Activated CD4-positive, alpha-beta T cell treated with anti-CD3 and anti-CD28 coated beads, Interleukin-2, amount 50 U/mL, for 1 hour (primary cell): ENCODE data around the gene AP1M2.
"Not testable (repeated sequence)": the region's sequence is repeated elsewhere in the genome, so short reads cannot be mapped to it uniquely, and the experiment has no call there.

Source experiments
- DNase-seq: peaks from one replicate; pipeline ENCODE4 v3.0.0-alpha.2; 2020

AP1M2 gene

GRCh38 chr19:10600149-10600548, 13.0 kb upstream of the AP1M2 start:
- DNase-seq, result no peak

- DNase-seq, result no peak
Observed at GRCh38 chr19:10593820-10594637, 6.9 kb upstream of the AP1M2 start.

DNA sequence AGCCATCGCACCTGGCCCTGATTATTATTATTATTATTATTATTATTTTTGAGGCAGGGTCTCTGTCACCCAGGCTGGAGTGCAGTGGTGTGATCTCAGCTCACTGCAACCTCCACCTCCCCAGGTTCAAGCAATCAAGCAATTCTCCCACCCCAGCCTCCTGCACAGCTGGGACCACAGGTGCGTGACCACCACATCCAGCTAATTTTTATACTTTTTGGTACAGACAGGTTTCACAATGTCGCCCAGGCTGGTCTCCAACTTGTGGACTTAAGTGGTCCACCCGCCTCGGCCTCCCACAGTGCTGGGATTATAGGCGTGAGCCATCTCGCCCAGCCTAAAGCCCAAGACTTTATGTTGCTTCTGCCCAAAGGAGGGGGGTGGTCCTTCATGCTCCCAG, 6.0 kb upstream of the AP1M2 start:
- no peak for DNase-seq

- no peak for DNase-seq
Observed at GRCh38 chr19:10587839-10588150, 683 bp upstream of the AP1M2 start.

- no peak for DNase-seq
Observed at GRCh38 chr19:10586396-10586795, 716 bp downstream of the AP1M2 start.

DNA sequence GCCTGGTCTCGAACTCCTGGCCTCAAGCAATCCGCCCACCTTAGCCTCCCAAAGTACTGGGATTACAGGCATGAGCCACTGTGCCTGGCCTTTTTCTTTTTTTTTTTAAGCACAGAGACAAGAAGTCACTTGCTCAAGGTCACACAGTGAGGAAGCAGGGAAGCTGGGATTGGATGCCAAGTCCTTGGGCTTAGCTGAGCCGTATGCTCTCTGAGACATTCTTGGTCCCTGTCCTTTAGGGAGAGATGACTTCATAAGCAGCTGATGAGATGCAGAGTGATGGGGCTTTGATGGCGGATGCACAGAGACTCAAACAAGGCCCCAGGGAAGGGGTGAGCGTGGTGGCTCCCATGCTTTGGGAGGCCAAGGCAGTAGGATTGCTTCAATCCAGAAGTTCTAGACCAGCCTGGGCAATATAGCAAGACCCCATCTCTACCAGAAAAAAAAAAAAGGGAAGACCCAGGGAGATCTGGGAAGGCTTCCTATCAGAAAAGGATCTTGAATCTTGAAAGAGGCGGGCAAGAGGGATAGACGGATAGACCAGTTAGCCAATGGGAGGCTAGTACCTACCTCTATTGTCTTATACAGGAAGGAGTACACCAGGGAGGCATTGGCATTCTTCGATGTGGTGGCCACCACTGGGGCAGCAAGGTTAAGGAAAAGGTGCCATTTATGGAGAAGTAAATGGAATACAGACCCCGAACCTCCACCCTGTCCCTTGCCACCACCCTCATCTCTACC, 3.9 kb downstream of the AP1M2 start:
- DNase-seq, result no peak

DNA sequence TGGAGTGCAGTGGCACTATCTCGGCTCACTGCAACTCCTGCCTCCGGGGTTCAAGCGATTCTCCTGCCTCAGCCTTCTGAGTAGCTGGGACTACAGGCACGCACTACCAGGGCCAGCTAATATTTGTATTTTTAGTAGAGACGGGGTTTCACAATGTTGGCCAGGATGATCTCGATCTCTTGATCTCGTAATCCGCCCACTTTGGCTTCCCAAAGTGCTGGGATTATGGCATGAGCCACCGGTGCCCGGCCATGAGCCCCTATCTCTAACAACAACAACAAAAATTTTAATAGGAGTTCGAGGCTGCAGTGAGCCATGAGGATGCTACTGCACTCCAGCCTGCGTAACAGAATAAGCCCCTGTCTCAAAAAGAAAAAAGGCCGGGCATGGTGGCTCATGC, 5.0 kb downstream of the AP1M2 start:
- no peak for DNase-seq

DNA sequence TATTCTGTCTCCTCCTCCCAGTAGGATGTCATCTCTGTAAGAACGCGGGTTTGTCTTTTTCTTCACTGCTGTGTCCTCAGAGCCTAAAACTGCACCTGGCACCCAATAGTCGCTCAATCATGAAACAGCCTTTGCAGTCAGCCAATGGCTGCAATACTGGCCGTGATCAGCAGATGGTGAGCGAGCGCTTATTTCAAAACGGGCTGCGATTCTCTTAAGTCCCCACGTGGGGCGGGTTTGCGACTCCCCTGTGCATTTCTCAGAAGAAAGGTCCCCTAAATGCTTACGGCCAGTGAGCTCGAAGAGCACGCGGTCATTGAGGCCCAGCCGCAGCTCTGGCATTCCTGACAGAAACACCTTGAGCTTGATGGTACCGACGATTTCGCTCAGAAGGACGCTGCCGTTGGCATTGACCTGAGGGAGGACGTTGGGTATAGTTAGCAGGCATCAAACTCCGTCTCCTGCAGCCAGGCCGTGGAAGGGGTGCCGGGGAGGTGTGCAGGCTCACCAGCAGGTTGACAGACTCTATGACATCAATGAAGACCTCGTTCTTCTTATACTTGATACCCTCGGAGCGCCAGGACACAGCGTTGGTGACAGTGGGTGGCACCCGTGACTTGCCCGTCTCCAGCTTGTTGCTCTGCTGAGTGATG, 6.0 kb downstream of the AP1M2 start:
- peak; percentile 92 for DNase-seq

- no peak for DNase-seq
Observed at GRCh38 chr19:10577951-10578350, 9.2 kb downstream of the AP1M2 start.

- no peak for DNase-seq
Observed at GRCh38 chr19:10575011-10575716, 11.9 kb downstream of the AP1M2 start.

GRCh38 chr19:10574462-10574861, 12.7 kb downstream of the AP1M2 start:
- DNase-seq, result no peak

GRCh38 chr19:10573793-10574192, 13.3 kb downstream of the AP1M2 start:
- not testable (repeated sequence) for DNase-seq

DNA sequence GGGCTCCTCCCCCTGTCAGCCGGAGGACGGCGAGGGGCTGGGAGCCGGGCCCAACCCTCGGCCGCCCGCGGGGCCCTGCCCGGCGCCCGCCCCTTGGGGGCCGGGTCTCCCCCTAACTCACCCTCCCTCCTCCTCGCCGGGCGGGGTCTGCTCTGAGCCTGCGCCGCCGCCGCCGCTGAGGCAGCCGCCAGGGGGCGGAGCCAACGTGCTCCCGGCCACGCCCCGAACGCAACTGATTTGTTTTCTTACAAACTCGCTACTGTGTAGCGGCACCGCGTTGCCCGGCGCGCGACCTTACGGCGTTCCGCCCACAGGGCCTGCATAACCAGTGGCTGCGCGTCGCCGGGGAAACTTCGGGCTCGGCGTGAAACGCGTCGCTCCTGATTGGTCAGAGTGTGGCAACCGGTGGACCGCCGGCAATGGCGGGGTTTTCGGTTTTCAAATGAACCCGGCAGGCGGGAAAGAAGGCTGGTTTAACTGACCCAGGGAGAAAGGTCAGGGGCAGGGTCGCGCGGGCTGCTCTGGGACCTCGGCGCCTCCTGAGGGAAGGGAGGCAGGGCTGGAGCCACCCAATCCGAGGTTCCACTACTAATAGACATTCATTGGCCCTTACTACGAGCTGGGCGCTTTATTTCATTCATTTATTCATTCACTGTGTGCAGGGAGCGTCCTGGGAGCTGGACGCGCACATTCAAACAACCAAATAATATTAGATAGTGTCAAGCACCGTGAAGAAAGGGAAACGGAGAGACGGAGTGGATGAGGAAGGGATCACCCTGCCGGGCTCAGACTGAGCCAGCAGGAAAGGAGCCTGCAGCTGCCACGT, 18.1 kb downstream of the AP1M2 start, which contains the start of gene CDKN2D:
Gene CDKN2D, minus strand, starts transcription at position 154 of the 826 bp plus-strand sequence. CDS start 326 bp downstream, outside the sequence.
- peak; percentile 100 for DNase-seq

DNA sequence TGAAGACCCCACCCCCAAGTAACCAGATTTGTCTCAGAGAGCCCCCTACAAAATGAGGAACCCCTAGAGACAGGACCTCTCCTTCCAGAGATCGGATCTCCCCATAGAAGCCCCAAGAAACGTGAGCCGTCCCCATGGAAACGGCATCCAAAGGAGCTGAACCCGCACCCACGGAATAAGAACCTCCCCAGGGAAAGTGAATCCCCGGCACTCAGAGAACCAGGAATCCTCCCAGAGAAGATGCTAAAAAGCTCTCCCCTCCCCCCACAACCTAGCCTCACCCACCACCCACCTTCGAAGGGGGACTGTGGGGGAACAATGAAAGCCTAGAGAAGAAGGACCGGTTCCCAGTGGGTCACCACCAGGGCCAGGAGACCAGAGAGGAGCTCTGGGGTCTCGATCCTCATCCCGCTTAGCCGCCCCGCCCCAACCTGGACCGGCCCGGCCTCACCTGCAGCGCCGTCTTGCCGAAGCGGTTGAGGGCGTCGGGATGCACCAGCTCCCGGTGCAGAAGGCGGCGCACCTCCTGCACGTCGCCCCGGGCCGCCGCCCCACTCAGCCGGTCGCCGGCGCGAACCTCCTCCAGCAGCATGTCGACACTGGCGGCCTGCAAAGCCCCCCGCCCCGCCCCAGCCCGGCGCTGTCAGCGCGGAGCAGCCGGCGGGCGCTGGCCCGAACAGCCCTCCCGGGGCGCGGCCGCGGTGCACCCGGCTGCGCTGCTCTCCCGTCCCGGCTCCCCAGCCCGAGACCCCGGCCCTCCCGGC, 18.9 kb downstream of the AP1M2 start:
- DNase-seq, result peak; percentile 58

- no peak for DNase-seq
Observed at GRCh38 chr19:10567656-10568055, 19.5 kb downstream of the AP1M2 start.

DNA sequence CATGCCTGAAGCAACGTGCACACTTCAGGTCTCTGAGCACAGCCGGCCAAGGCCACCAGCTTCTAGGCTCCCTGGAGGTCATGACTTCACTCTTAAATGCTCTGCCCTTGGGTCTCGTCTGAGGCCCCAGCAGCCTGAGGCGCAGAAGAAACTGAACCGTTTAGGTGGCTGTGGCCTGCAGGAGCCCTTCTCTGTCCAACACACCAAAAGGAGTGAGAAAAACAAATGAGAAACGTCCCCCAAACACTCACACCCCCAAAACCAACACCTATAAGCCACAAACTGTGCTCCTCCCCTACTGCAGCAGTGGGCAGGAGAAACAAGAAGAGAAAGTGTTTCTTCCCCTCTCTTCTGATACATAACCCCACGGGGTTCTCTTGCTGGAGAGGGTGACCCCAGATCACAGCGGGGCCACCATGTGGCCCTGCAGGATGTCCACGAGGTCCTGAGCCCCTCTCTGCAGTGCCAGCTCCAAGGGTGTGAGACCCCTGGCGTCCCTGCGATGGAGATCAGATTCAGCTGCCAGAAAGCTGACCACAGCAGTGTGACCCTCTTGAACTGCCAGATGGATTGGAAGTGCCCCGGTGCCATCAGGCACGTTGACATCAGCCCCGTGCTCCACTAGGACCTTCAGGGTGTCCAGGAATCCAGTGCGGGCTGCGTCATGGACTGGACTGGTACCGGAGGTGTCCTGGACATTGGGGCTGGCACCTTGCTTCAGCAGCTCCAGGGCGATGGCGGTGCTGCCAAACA, 20.3 kb downstream of the AP1M2 start:
- DNase-seq, result no peak

DNA sequence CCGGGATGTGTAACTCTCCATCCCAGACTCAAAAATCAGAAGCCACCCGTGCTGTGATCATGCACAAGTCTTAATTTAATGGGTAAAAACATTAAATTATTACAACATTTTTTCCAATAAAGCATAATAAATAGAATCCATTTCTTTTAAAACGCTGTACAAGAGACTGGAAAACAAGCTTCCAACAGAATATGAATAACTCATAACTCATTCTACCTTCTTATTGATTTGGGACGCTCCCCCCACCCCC, 20.8 kb downstream of the AP1M2 start:
- DNase-seq, result no peak

DNA sequence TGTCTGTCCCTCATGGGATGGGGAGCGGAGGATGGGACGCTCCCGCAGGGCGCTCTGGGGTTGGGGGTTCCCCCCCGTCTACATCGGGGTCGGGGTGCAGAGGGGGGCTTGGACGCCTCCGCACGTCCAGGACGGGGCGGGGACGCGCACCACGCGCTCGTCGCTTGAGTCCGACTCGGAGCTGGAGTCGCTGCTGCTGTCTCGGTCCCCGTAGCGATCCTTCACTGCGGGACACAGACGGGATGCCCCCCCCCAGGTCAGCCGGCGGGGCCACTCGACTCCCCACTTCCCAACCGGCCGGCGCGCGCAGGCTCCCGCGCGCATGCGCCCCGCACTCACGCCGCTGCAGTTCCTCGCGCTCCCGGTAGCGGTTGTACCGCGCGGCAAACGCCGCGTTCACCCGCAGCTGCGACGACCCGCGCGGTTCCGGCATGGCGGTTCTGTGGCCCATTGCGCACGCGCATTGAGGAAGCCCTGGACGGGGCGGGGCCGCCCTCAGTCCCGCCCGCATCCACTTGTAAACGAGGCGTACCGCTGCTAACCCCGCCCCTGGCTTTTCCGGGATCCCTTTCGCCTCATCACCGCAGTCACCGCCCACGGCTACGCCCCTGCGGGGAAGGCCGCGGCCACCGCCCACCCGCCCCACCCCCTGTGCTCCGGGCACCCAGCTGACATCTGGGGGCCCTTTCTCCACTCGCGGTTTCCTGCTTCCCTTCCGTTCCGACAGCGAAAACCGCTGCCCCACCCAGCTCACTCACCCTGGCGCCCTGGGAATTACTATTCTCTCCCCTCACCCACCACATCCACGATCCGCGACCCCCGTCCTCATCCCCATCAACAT, 21.3 kb downstream of the AP1M2 start, which contains the start of gene KRI1:
Gene KRI1, minus strand, starts transcription at position 444 of the 841 bp plus-strand sequence. Its CDS starts 11 bp downstream, at position 433.
- DNase-seq, result peak; percentile 98

GRCh38 chr19:10565028-10565566, 22.0 kb downstream of the AP1M2 start:
- peak; percentile 56 for DNase-seq

DNA sequence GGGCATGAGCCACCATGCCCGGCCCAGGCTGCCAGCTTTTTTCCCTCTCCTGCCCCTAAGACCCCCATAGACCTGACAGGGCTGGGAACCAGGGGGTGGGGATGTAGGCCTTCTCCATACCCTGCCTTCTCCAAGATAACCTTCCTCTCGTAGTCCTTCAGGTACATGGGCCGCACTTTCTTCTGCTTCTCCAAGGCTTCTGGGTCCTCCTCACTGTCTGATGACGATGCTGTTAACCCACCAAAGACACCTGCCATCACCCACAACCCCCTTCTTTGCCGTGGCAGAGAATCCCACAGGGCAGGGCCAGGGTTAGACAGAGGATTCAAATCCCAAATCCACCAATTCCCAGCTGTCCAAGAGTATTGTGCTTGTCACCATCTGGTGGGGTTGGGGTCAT, 24.5 kb downstream of the AP1M2 start:
- no peak for DNase-seq
